ENCODE data around the gene KLK2. TPM values are rescaled to one million over a fixed set of nuclear protein-coding genes. Genes with fewer than 3 reads are reported as not detected.

The KLK2 gene
- total and polyA plus RNA-seq, 2 of the 13 experiments (the other 11 are each of a cell fraction or from before 2014, with no cell fraction given), result 0.11 TPM; not detected in 1

GRCh38 chr19:50908336-50908735 is 35.1 kb downstream of the KLK2 start (continued):
- TF ChIP-seq ZNF318 (CRISPR knock-in tag; IDR thresholded peaks at IDR 0.05), result no peak
- no peak for TF ChIP-seq HMG20A (CRISPR knock-in tag; IDR thresholded peaks at IDR 0.05; ENCODE audit: borderline replicate concordance)

- intact Hi-C loops (cut with micrococcal nuclease; ENCODE audit: unreplicated experiment), result no loop called here
- TF ChIP-seq ZNF407 (CRISPR knock-in tag; IDR thresholded peaks at IDR 0.05; ENCODE audit: not compliant biosample characterization) (no peak), ZBTB7B (CRISPR knock-in tag; IDR thresholded peaks at IDR 0.05) (no peak)
Observed at GRCh38 chr19:50909240-50910070, 36.2 kb downstream of the KLK2 start.

More at GRCh38 chr19:50909240-50910070, 36.2 kb downstream of the KLK2 start:
- Histone ChIP-seq H3K36me3 (replicated peaks in 1 of 2; ENCODE audit: control insufficient read depth in 1 of 2, insufficient read depth in 2 of 2, low read length in 2 of 2) (no peaks in the 10 kb centered on the region), H3K4me1 (ENCODE audit: insufficient read depth, low read length) (no peaks in the 10 kb centered on the region), H4K20me1 (ENCODE audit: insufficient read depth, low read length) (no peaks in the 10 kb centered on the region), H3K4me2 (ENCODE audit: low read depth, low read length) (no peak overlapping the region), H3K79me2 (ENCODE audit: insufficient read depth, low read length) (no peaks in the 10 kb centered on the region), H3K27ac (ENCODE audit: extremely low read length, insufficient read depth, low read length) (no peak overlapping the region), H3K4me3 (replicated peaks in 1 of 3; ENCODE audit: insufficient read depth in 1 of 3, low read depth in 2 of 3, low read length in 3 of 3) (peak overlapping the region in 1 of 3 experiments; percentile 26; a peak in 1 of 6 replicates), H2AFZ (ENCODE audit: low read length) (no peak overlapping the region), H3K27me3 (ENCODE audit: control insufficient read depth in 1 of 2, insufficient read depth in 2 of 2, low read length in 2 of 2) (peaks cover 3 to 36% of the 10 kb centered on the region in 2 experiments), H3K9me3 (ENCODE audit: low read length) (no peaks in the 10 kb centered on the region), H3K9ac (ENCODE audit: insufficient read depth, low read depth, low read length) (no peak overlapping the region)
- in situ Hi-C loops (cut with HindIII; ENCODE audit: extremely low pct_ligation_motif_present, low pct_unique_long_range_greater_than_20kb), result no loop called here
- FAIRE-seq, result no peak
- ChIA-PET CTCF (ENCODE audit: low intra/inter-chr PET ratio, low total read pairs) (no interaction called here), POLR2A (no interaction called here)
- no TSS peak for BruUV-seq (replicated peaks)
- peak; percentile 76 for ATAC-seq
- 12% methylated on average over 8 of the region's 36 CpGs for WGBS (ENCODE audit: low lambda C conversion rate)
- DNase-seq (ENCODE audit: low spot score), result peak; percentile 13

All from HepG2 (cell line).